DMS153 (cell line): ENCODE results near the gene GDPD5.
"Not testable (repeated sequence)": the region's sequence is repeated elsewhere in the genome, so short reads cannot be mapped to it uniquely, and the experiment has no call there.

Experiments used
- DNase-seq: peaks from one replicate; lab custom pipeline; 2025; lab: John Stamatoyannopoulos, UW

Gene GDPD5

DNA sequence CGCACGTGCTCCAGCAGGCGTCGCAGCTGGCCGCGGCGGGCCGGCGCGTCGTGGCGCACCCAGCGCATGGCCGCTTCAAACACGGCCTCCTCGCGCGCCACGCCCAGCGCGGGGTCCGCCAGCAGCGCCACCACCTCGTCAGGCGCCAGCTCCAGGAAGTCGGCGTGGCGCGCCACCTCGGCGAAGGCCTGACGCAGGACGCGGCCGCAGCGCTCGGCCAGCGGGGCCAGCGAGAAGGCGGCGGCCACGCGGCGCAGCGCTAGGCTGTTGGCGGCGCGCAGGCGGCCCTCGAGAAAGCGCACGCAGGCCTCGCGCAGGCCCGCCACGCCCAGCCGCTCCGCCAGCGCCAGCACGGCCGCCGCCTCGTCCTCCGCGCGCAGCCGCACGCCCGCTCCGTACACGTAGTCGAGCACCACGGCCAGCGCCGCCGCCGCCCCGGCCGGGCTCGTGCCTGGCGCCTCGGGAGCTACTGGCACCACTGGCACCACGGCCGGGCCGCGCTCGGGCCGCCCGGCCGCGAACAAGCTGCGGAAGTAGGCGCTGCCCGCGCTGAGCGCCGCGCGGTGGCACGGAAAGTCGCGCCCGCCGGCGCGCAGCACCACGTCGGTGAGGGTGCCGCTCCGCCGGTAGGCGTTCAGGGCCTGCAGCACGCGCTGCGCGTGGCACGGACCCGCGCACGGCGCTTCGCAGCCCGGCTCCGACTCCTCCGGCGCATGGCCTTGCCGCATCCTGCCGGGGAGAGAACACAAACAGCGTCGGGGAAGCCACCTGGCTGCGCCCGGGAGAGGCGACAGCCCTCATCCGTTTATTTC lies 95.6 kb downstream of the GDPD5 start:
- peak; percentile 83 for DNase-seq

DNA sequence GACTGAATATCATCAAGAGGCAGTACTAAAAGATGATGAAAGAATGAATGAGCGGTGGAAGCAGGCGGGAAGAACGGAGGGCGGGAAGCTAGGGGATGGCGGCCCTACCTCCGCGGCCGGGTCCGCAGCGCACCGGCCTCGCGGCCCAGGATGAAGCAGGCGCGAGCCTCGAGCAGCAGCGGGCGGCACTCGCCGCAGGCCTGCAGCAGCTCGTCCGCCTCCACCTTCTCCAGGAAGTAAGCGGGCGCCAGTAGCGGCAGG lies 96.2 kb downstream of the GDPD5 start:
- no peak for DNase-seq

DNA sequence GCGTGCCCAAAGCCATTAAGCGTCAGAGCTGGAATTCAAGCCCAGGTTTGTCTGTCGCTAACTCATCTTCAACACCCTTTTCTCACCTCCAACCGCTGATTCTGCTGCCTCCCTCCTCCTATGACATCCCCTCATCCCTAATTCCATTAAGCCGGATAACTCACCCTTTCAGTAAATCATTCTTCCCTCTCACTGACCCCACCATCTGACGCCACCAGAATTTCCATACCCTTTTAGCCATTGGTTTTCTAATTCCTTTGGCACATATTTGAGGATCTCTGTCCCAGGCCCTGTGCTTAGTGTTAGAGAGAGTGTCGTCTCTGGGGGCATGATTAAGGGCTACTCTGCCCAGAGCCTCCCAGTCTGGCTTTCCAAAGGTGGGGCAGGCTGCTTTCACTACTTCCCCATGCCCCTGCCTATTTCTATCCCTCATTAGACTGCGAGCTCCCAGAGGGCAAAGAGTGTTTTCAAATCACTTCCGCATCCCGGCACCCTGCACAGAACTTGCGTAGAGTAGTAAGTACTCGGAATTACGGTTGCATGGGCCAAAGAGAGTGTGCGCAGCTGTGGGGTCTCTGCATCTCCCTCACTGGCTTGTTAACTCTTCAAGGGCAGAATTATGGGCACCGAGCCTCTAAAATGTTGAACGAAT lies 96.6 kb downstream of the GDPD5 start:
- DNase-seq = no peak

- DNase-seq = peak; percentile 79
These were observed 97.4 kb downstream of the GDPD5 start for GRCh38 chr11:75428281-75428724.

GRCh38 chr11:75427181-75427580 lies 98.6 kb downstream of the GDPD5 start:
- DNase-seq = no peak

DNA sequence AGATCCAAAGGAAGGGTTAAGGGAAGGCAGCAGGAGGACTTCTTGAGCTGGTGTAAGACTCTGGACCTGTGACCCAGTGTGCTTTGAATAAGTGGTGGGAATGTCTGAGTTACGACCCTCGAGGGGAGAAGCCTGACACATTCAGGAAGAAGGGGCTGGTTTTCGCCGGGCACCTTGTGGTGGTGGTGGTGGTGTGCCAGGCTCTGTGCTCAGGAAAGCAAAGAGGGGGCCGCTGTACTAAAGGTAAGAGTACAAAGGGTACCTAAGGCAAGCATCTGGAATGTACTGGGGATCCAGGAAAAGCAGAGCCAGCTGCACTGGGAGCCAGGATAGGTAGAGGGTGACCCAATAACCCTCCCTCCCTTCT lies 99.0 kb downstream of the GDPD5 start:
- DNase-seq = no peak

- no peak for DNase-seq
These were observed 100.3 kb downstream of the GDPD5 start for GRCh38 chr11:75425422-75425821.

DNA sequence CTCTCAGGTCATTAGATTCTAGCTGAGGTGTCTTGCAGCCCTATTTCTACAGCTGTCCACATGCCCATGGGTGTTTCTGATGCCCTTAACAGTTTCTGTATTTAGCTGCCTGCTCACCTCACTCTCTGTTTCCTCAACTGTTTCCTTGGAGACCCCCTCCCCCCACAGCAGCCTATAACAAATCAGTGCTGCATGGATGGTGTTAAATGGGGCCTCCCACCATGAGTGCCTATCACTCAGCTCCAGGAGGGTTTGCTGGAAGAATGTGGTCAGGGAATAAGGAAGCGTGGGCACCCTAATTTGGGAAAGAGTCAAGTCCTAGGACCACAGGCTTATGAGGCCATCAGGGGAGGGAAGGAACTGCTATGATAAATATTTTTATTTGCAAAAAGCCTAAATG lies 101.3 kb downstream of the GDPD5 start:
- no peak for DNase-seq

GRCh38 chr11:75423721-75424120 lies 102.0 kb downstream of the GDPD5 start:
- no peak for DNase-seq

DNA sequence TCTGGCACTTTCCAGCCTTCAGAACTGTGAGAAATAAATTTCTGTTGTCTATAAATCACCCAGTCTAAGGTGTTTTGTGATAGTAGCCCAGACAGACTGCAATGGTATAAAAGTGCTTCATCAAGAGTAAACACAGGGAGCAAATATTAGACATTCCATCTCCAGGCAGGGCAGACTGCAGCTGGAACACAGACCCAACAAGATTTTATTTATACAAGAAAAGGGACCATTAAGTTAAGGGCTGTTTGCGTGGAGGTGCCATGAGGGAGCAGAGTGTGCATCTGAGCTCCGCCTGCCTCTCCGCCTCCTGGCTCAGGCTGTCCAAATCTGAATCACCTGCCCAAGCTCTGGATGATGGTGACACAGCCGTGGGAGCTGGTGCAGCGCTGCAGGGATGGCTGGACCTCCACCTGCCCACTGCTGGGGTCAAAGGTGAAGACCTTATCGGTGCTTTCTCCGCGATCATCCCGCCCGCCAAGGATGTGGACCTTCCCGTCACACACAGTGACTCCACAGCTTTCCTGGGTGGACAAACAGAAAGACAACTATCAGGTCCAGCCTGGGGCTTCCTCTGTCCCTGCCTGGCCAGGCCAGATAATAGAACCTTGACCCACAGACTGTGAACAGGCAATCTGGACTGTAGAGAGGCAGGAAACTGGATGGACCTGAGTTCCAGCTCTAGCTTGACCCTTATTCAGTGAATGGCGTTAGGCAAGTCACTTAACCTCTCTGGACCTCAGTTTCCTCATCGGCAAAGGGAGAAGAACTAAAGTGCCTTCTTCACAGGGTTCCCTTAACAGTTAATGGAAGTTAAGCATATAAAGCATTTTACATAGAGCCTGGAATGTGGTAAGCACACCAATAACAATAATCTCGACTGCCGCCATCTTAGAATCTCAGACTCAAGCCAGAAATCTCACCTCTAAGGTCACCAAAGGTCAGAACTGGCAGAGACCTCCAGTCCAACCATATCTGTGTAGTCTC lies 103.2 kb downstream of the GDPD5 start:
- peak; percentile 86 for DNase-seq

- no peak for DNase-seq
These were observed 103.9 kb downstream of the GDPD5 start for GRCh38 chr11:75421902-75422247.

GRCh38 chr11:75421035-75421602 lies 104.6 kb downstream of the GDPD5 start:
- no peak for DNase-seq

DNA sequence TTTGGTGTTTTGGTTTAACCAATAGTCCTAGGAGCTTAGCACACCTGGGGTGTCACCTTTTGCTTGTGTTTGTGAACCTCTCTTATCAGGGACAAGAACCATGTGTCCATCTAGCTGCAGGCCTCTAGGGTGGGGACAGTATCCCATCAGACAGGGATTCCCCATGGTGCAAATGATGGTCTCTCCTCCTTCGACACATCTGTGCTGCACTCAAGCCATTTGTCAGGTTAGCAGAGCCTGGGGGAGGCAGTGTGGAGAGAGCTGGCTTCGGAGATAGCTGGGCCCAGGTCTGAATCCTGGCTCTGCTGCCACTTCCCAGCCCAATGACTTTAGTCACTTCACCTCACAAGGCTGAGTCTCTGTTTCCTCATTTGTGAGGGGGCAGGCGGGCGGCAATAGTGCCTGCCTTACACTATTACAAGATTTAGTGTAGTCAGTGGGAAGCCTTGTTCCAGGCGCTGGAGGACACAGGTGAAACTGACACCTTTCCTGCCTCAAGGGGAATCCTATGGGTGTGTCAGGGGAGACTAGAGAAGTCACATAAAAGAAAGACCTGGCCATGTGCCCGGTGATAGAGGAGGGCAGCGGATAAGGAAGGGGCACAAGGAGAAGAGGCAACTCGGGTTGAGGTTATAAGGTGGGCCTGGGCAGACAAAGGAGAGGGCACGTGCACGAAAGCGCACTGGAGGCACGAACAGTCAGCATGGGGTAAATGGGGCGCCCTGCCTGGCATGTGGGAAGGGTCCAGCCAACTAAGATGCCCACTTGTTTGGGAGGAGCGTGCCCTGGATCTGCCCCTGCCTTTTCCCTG lies 105.3 kb downstream of the GDPD5 start:
- no peak for DNase-seq

- no peak for DNase-seq
These were observed 111.9 kb downstream of the GDPD5 start for GRCh38 chr11:75413864-75414263.

DNA sequence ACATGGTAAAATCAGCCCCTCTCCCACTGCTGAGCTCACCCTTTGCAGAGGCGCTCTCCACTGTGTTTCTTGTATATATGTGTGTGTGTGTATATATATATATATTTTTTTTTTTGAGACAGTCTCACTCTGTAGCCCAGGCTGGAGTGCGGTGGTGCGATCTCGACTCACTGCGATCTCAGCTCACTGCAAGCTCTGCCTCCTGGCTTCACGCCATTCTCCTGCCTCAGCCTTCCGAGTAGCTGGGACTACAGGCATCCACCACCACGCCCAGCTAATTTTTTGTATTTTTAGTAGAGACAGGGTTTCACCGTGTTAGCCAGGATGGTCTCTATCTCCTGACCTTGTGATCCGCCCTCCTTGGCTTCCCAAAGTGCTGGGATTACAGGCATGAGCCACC lies 112.6 kb downstream of the GDPD5 start:
- not testable (repeated sequence) for DNase-seq

- DNase-seq = not testable (repeated sequence)
These were observed 115.8 kb downstream of the GDPD5 start for GRCh38 chr11:75409971-75410370.

- no peak for DNase-seq
These were observed 116.9 kb downstream of the GDPD5 start for GRCh38 chr11:75408957-75409219.

DNA sequence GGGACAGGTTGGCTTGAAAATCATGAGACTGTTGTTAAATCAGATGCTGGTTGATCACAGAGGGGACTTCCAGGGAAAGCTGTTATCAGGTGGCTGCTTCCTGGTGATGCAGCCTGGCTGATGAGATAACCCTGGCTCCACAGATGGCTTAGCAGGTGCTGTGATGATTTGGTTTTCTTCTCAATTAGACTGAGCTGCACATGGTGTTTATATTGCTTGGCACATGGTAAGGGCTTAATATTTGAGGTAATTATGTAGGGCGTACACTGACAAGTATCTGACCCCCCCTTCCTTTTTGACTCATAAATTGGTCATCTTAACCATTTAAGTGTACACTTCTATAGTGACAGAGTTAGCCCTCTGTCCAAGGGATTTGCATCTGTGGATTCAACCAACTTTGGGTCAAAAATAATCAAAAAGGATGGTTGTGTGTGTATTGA lies 119.4 kb downstream of the GDPD5 start:
- no peak for DNase-seq

GRCh38 chr11:75403983-75404658 lies 121.6 kb downstream of the GDPD5 start:
- DNase-seq = no peak

DNA sequence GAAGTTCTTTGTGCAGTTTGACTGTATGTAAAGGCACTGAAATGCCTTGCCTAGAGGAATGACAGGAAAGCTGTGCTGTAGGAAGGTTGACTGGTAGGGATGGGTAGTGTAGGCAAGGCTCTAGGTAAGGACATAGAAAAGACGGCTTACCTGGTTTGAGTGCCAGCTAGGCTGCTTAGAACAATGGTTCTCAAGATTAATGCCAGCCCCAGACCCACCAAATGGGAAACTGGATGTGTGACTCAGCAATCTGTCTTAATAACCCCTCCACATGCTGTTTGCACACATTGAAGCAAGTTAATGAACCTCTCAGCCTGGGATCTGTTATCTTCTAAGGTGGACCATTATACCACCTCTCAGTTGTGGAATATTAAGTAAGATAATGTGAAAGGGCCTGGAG lies 122.7 kb downstream of the GDPD5 start:
- no peak for DNase-seq
